Suprapubic skin (tissue), 4 donors: ENCODE data around the gene WFDC1. TPM values are rescaled to one million over a fixed set of nuclear protein-coding genes. Genes with fewer than 3 reads are reported as not detected.

Source experiments
- DNase-seq, 2 donors: peaks; one replicate each; pipeline ENCODE4 v3.0.0-alpha.2; 2019; ENCODE audit warnings: low spot score in 2 of 2
- H3K27ac ChIP-seq: fragments of 200-600 bp; sonication (generic); one replicate; pipeline ENCODE4 v1.5.1; 2019
- H3K27me3 ChIP-seq: fragments of 200-600 bp; sonication (generic); one replicate; pipeline ENCODE4 v1.5.1; 2019
- H3K36me3 ChIP-seq: fragments of 200-600 bp; sonication (generic); one replicate; pipeline ENCODE4 v1.5.1; 2019
- H3K4me1 ChIP-seq: fragments of 200-600 bp; sonication (generic); one replicate; pipeline ENCODE4 v1.5.1; 2019
- H3K4me3 ChIP-seq: fragments of 200-600 bp; sonication (generic); one replicate; pipeline ENCODE4 v1.5.1; 2019; ENCODE audit warnings: mild to moderate bottlenecking
- H3K9me3 ChIP-seq: fragments of 200-600 bp; sonication (generic); one replicate; pipeline ENCODE4 v1.5.1; 2019
- EP300 ChIP-seq: sonication (generic); formaldehyde crosslinking; IDR thresholded peaks from one replicate; pipeline ENCODE4 v1.6.1; 2017; ENCODE audit warnings: antibody characterized with exemption
- POLR2A ChIP-seq, 2 donors: fragments of 450-650 bp; IDR thresholded peaks; one replicate each; pipeline ENCODE4 v1.6.1; 2017; ENCODE audit warnings: antibody characterized with exemption in 2 of 2, mild to moderate bottlenecking in 2 of 2, moderate library complexity in 2 of 2
- POLR2AphosphoS5 ChIP-seq, 3 donors: sonication (generic); formaldehyde crosslinking; IDR thresholded peaks; one replicate each; pipeline ENCODE4 v1.6.1; 2017; ENCODE audit warnings: antibody characterized with exemption in 3 of 3
- WGBS: methylation state at CpG from one replicate; pipeline ENCODE4 v1.1.5; 2018; 5-methylcytosine and 5-hydroxymethylcytosine counted together
- total RNA-seq, 4 donors: library from RNA; depleted of rRNA; stranded (reverse); fragments of >200 nt; gene quantifications; one replicate each; pipeline ENCODE4 v1.1.0, GENCODE V29; 2016
- TF ChIP-seq, protein P1 (sequence below), 2 donors: fragments of 200-600 bp in 1 of 2; fragments of 450-650 bp in 1 of 2; sonication (generic) in 1 of 2; IDR thresholded peaks; one replicate each; pipeline ENCODE4 v1.5.1; 2016 to 2019; ENCODE audit warnings: antibody characterized with exemption in 2 of 2, mild to moderate bottlenecking in 1 of 2, moderate library complexity in 1 of 2

The WFDC1 gene
- total RNA-seq, 4 donors from 2014 or later = 0.49 to 1.4 (median 1.3) TPM; not detected in 1

DNA sequence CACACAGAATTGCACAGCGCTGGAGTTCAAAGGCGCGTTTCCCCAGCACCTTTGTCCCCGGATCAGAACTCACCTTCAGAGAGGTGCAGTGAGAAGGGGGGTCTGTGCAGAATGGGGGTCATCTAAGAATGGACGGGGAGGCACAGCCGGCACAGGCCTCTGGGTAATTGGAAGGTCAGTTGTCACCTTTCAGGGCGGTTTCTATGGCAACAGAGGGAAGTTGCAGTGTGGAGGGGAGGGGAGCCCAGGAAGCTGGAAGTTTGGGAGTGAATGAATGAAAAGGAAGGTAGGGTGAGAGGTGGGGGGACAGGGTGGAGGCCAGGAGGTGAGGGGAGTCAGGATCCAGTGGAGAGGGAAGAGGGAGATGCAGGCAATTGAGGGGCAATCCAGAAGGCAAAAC, 42.5 kb upstream of the WFDC1 start:
- 68% methylated on average over 7 of the region's 7 CpGs for WGBS
- no peak overlapping the region for H3K27ac ChIP-seq
- H3K27me3 ChIP-seq = peaks cover 2% of the 10 kb centered on the region
- H3K9me3 ChIP-seq = no peaks in the 10 kb centered on the region
- DNase-seq = no peak
- no peaks in the 10 kb centered on the region for H3K36me3 ChIP-seq
- H3K4me1 ChIP-seq = no peaks in the 10 kb centered on the region
- no peak for TF ChIP-seq POLR2AphosphoS5 (IDR thresholded peaks at IDR 0.05)
- no peak for TF ChIP-seq POLR2A (IDR thresholded peaks at IDR 0.05)
- TF ChIP-seq, protein P1, sequence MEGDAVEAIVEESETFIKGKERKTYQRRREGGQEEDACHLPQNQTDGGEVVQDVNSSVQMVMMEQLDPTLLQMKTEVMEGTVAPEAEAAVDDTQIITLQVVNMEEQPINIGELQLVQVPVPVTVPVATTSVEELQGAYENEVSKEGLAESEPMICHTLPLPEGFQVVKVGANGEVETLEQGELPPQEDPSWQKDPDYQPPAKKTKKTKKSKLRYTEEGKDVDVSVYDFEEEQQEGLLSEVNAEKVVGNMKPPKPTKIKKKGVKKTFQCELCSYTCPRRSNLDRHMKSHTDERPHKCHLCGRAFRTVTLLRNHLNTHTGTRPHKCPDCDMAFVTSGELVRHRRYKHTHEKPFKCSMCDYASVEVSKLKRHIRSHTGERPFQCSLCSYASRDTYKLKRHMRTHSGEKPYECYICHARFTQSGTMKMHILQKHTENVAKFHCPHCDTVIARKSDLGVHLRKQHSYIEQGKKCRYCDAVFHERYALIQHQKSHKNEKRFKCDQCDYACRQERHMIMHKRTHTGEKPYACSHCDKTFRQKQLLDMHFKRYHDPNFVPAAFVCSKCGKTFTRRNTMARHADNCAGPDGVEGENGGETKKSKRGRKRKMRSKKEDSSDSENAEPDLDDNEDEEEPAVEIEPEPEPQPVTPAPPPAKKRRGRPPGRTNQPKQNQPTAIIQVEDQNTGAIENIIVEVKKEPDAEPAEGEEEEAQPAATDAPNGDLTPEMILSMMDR (IDR thresholded peaks at IDR 0.05) = no peak
- no peak for TF ChIP-seq EP300
- H3K4me3 ChIP-seq = no peak overlapping the region

DNA sequence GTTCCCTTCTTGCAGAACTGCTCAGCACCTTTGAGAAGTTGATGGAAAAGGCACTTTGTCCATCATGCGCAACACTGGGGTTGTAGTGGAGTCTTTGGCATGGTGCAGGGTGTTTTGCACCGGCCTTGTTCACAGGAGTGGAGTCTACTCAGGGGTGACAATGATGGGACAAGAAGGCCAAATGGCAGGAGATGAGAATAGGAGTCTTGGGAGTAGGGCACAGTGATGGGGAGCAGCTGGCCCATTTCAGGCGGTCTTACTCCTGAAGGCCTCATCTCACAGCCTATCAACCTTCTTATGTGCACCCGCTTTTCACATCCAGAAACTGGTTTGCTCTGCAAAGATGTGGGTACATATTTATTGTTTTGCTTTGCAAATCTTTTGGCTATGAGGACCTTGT, 41.5 kb upstream of the WFDC1 start:
- no peaks in the 10 kb centered on the region for H3K9me3 ChIP-seq
- no peak for DNase-seq
- H3K36me3 ChIP-seq = no peaks in the 10 kb centered on the region
- no peaks in the 10 kb centered on the region for H3K4me1 ChIP-seq
- H3K4me3 ChIP-seq = no peak overlapping the region
- WGBS = 81% methylated on average over 4 of the region's 4 CpGs
- no peak overlapping the region for H3K27ac ChIP-seq
- TF ChIP-seq POLR2A (IDR thresholded peaks at IDR 0.05) = no peak
- no peak for TF ChIP-seq EP300
- TF ChIP-seq POLR2AphosphoS5 (IDR thresholded peaks at IDR 0.05) = no peak
- TF ChIP-seq, protein P1 (IDR thresholded peaks at IDR 0.05) = no peak
- peaks cover 8% of the 10 kb centered on the region for H3K27me3 ChIP-seq

DNA sequence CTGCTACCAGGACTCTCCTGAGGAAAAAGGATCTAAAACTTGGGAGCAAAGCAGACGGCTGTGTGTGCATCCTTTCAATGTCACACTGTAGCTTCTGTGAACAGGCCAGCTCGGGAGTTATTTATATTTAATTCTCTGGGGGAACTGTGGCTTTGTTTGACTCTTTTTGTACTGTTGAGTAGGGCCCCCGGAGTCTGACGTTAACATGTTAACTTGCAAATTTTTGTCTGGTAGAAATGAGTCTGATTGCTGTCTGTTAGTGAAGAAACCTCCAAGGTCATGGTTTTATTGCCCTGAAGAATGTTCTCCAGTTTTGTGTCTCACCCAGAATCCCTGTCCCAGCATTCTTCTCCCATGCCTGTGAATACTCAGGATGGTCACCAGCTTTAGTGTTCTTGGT, 40.6 kb upstream of the WFDC1 start:
- Histone ChIP-seq H3K36me3 (no peaks in the 10 kb centered on the region), H3K9me3 (no peaks in the 10 kb centered on the region), H3K4me3 (no peak overlapping the region), H3K27ac (no peak overlapping the region), H3K27me3 (peaks cover 13% of the 10 kb centered on the region), H3K4me1 (no peaks in the 10 kb centered on the region)
- DNase-seq = no peak
- no peak for TF ChIP-seq POLR2A (IDR thresholded peaks at IDR 0.05)
- TF ChIP-seq, protein P1 (IDR thresholded peaks at IDR 0.05) = no peak
- no peak for TF ChIP-seq EP300
- TF ChIP-seq POLR2AphosphoS5 (IDR thresholded peaks at IDR 0.05) = no peak
- 55% methylated on average over 4 of the region's 4 CpGs for WGBS

DNA sequence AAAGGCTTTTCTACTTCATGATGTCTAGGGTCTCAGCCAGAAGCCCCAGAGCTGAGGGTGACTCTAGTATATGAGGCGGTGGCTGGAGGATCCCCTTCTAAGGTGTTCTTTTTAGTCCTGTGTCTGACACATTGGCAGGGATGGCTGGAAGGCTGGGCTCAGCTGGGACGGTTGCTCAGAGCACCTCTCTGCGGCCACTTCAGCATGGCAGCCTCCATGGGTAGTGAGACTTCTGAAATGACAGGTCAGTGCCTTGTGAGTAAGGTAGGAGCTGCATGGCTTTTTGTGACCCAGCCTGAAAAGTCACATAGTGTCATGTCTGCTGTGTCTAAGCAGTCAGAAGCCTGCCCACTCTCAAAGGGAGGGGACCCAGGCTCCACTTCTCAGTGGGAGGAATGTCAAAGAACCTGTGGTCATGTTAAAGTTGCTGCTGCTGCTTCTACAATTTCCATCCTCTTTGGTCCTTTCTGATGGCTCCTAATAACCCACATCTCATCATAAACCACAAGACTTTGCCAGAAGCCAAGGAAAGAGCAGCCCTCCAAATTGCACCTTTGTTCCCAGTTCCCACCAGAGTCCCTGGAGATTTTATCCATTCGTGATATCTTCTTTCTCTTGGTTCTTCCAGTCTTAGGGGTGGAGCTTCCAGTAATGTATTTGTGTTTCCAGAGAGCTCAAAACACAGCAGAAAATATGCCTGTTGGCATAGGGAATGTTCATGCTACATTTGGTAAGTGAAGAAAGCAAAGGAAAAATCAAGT, 39.4 kb upstream of the WFDC1 start:
- Histone ChIP-seq H3K27me3 (peaks cover 13% of the 10 kb centered on the region), H3K36me3 (no peaks in the 10 kb centered on the region), H3K9me3 (no peaks in the 10 kb centered on the region), H3K4me1 (no peaks in the 10 kb centered on the region), H3K4me3 (no peak overlapping the region), H3K27ac (no peak overlapping the region)
- no peak for TF ChIP-seq EP300
- TF ChIP-seq POLR2A (IDR thresholded peaks at IDR 0.05) = no peak
- TF ChIP-seq POLR2AphosphoS5 (IDR thresholded peaks at IDR 0.05) = no peak
- TF ChIP-seq, protein P1 (IDR thresholded peaks at IDR 0.05) = no peak
- DNase-seq = no peak
- 85% methylated on average over 4 of the region's 4 CpGs for WGBS

DNA sequence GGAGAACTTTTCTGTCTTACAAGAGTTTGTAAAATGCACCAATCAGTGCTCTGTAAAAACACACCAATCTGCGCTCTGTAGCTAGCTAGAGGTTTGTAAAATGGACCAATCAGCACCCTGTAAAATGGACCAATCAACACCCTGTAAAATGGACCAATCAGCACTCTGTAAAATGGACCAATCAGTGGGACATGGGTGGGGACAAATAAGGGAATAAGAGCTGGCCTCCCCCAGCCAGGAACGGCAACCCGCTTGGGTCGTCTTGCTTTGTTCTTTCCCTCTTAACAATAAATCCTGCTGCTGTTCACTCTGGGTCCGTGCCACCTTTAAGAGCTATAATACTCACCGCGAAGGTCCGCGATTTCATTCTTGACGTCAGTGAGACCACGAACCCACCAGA, 36.4 kb upstream of the WFDC1 start:
- Histone ChIP-seq H3K36me3 (no peaks in the 10 kb centered on the region), H3K27ac (no peak overlapping the region), H3K9me3 (no peaks in the 10 kb centered on the region), H3K27me3 (peaks cover 18% of the 10 kb centered on the region), H3K4me1 (no peaks in the 10 kb centered on the region), H3K4me3 (no peak overlapping the region)
- DNase-seq = no peak
- no peak for TF ChIP-seq POLR2AphosphoS5 (IDR thresholded peaks at IDR 0.05)
- TF ChIP-seq POLR2A (IDR thresholded peaks at IDR 0.05) = no peak
- no peak for TF ChIP-seq EP300
- TF ChIP-seq, protein P1 (IDR thresholded peaks at IDR 0.05) = no peak
- 88% methylated on average over 11 of the region's 11 CpGs for WGBS
